GM21576 (cell line): ENCODE results near the gene CEP20.
"Not testable (repeated sequence)": the region's sequence is repeated elsewhere in the genome, so short reads cannot be mapped to it uniquely, and the experiment has no call there.

Experiments used
- ATAC-seq: cut with Tn5 transposase; IDR thresholded peaks from one replicate; pipeline ENCODE4 v1.9.1; 2021; ENCODE audit warnings: mild to moderate bottlenecking, moderate library complexity; ENCODE audit not compliant: unreplicated experiment

The CEP20 gene

DNA sequence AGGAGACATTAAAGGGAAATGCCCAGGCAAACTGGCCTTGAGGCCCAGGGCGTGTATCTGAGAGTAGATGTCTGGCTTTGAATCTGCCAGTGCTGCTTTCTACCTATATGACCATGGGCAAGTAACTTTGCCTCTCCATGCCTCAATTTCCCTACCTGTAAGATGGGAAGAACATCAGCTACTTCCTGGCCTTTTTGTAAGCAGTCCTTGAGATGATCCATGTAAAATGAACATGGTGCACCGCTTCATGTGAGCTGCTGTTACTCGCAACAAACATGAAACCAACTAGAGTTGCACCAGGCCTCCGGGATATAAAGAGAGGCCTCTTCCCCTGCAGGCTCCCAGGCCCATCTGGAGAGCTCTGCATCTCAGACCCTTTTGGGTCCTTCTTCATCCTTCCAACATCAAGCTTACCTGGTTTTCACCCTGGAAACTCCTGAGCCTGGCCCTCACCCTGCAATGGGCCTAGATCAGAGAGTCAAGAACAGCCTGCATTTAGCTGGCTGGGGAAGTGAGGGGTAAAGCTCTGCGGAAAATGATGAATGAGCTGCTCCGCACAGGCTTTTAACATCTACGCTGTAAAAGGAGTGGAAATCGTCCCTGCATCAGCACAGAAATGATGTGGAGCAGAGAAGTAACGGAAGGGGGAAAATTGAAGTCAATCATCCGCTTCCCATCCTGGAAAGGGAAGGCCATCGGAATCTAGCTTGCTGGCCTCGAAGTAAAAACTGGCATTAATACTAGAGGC, 29.3 kb downstream of the CEP20 start:
- ATAC-seq = no peak

GRCh38 chr16:15857724-15858560, 30.5 kb downstream of the CEP20 start:
- ATAC-seq = no peak

- ATAC-seq = no peak
Observed at GRCh38 chr16:15856901-15857698, 31.3 kb downstream of the CEP20 start, which contains the start of gene MYH11. Gene MYH11, minus strand, starts transcription at chr16:15857028. Its CDS starts 18,776 bp downstream, at chr16:15838252.

GRCh38 chr16:15856182-15856581, 32.2 kb downstream of the CEP20 start:
- ATAC-seq = no peak

DNA sequence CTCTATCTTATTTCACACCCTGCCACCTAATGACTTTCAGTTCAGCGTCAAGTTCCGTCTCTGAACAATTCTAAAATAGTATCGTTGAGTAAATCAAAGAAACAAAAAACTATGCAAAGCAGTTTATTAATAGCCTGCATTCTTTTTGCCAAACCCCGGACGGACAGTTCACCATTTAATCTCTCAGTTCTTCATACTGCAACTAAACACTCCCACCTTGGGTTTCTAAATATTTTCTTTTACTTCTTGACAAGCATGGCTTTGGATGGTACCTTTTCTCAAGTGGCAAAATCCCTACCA, 32.7 kb downstream of the CEP20 start:
- peak; percentile 78 for ATAC-seq

- no peak for ATAC-seq
Observed at GRCh38 chr16:15854906-15855703, 33.3 kb downstream of the CEP20 start.

GRCh38 chr16:15854061-15854460, 34.3 kb downstream of the CEP20 start:
- no peak for ATAC-seq

DNA sequence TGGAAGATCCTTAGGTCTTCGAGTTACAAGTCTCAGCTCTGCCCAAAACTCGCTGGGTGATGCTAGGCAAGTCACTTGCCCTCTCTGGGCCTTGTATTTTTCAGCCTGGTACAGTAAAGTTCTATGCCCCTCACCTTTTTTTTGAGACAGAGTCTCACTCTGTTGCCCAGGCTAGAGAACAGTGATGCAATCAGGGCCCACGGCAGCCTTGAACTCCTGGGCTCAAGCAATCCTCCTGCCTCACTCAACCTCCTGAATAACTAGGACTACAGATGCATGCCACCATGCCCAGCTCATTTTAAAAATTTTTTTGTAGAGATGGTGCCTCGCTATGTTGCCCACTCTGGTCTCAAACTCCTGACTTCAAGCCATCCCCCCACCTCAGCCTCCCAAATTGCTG, 35.4 kb downstream of the CEP20 start:
- ATAC-seq = no peak

GRCh38 chr16:15850555-15850954, 37.8 kb downstream of the CEP20 start:
- ATAC-seq = not testable (repeated sequence)

GRCh38 chr16:15849209-15849981, 39.0 kb downstream of the CEP20 start:
- ATAC-seq = no peak

DNA sequence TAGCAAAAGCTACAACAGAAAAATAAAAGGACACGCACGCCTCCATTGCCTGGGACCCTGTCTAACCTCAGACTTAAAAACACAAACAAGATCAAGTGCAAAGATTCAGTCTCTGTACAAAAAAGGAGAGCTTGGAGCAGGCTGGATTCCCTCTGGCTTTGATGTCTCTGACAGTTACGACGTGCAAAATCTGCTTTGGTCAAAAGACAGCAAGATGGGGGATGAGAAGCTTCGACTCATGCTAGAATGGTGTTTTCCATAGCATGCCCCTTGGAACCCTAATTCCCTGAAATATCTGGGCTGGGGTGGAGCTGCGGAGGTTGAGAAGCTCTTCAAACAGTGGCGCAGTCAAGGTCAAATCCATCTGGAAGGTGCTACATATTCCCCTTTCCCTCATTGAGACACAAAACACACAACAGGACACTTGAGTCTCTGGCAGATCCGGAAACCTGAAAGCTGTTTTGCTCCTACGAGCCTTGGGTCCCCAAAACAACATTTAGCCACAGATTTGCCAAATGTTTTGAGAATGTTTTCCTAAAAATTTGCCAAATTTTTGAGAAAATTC, 40.7 kb downstream of the CEP20 start:
- ATAC-seq = no peak

DNA sequence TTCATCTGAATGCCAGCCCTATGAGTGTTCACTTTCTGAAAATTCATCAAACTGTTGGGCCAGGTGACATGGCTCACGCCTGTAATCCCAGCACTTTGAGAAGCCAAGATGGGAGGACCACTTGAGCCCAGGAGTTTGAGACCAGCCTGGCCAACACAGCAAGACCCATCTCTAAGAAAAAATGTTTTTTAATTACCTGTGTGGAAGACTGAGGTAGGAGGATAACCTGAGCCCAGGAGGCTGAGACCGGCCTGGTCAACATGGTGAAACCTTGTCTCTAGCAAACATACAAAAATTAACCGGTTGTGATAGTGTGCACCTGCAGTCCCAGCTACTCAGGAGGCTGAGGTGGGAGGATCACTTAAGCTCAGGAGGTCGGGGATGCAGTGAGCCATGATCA, 41.9 kb downstream of the CEP20 start:
- no peak for ATAC-seq

DNA sequence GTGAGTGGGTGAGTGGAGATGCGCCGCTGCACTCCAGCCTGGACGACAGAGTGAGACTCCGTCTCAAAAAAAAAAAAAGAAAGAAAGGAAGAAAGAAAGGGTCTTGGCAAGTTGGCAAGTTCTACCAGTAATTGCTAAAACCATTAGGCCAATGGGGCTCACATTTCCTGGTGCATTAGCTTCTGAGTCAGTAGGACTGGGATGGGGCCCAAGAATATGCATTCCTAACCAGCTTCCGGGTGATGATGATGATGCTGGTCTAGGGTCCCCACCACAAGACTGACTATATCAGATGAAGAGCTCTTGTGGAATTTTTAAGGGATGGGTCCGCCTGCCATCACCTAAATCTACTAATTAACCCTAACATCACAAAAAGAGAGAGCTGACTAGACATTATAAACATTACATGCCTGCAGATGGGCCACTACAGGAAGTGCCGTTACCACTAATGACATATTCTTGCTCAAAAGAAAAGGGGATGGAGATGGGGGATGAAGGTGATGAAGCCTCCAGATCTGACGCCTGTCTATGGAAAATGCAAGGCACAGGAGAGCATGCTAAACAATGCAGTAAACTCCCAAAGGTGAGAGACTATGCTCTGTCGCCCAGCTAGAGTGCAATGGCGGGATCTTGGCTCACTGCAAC, 44.6 kb downstream of the CEP20 start:
- ATAC-seq = no peak

DNA sequence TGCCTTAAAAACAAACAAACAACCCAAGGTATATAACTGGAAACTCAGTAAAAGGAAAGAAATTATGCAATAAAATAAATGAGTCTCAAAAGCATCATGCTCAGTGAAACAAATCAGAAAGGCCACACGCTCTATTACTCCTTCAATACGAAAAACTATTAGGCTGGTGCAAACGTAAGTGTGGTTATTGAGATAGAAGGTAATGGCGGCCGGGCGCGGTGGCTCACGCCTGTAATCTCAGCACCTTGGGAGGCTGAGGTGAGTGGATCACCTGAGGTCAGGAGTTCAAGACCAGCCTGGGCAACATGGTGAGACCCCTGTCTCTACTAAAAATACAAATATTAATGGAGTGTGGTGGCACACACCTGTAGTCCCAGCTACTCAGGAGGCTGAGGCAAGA, 49.2 kb downstream of the CEP20 start:
- ATAC-seq = not testable (repeated sequence)

GRCh38 chr16:15837761-15838160, 50.6 kb downstream of the CEP20 start:
- no peak for ATAC-seq

DNA sequence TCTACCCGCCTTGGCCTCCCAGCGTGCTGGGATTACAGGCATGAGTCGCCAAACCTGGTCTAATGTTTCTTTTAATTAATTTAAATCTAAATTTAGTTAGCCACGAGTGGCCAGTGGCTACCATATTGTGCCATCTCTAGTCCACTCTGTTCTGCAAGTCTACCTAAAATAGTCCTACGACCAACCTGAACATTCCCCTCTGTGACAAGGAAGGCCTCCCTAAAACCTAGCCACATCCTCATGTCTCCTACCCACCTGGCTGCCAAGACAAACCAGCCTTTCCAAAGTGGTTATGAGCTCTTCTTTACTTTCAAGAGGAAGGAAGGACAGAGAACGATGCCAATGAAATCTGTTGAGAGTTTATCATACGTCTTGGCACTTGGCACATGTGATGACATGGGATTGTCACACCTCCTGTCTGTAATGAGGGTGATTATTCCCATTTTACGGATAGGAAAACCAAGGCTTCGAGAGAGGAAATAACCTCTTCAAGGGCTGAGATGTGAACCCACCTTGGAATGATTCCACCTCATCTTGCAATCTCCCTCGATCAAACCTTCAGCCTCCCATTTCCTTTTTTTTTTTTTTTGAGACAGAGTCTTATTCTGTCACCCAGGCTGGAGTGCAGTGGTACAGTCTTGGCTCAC, 51.3 kb downstream of the CEP20 start:
- ATAC-seq = no peak

- no peak for ATAC-seq
Observed at GRCh38 chr16:15836074-15836473, 52.3 kb downstream of the CEP20 start.

DNA sequence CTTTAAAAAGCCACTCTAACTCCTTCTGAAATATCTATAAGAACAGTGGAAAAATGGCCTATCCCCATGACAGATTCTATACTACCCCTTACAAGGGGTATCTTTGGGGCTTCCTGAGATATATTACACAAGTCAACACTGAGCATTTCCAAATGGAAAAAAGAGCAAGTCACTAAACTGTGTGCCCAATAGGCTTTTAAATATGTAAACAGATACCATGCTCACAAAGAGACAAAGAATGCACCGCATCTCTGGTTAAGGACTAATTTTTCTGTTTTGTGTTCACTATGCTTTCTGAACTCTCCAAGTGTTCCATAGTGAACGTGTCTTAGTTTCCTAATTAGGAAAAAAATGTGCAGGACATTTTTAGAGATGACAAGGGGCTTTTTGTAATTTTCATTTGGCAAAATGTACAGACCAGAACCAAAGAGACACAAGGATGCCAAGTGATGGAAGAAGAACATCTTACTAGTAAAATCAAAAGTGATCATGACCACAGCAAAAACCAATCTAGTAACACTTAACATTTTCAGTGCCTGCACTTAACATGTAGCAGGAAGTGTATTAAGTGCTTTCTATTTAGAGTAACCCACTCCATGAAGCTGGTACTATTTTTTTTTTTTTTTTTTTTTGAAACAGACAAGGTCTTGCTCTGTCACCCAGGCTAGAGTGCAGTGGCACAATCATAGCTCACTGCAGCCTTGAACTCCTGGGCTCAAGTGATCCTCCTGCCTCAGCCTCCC, 53.1 kb downstream of the CEP20 start:
- no peak for ATAC-seq
